Activated CD4-positive, CD25-positive, alpha-beta regulatory T cell treated with anti-CD3 and anti-CD28 coated beads, Interleukin-2, amount 50 U/mL, for 72 hours (primary cell): ENCODE data around the gene USP5.
A peak's percentile ranks its signal among the peaks of the same experiment; 100 is the strongest.

Experiments
- DNase-seq: peaks from one replicate; pipeline ENCODE4 v3.0.0; 2021

USP5 gene

GRCh38 chr12:6851921-6852650 is at the start of gene USP5:
USP5 (plus strand) TSS chr12:6852150; CDS start chr12:6852180, 30 bp downstream.
- DNase-seq = peak; percentile 96

GRCh38 chr12:6807170-6807569 is 44.8 kb upstream of the USP5 start:
- DNase-seq = no peak

DNA sequence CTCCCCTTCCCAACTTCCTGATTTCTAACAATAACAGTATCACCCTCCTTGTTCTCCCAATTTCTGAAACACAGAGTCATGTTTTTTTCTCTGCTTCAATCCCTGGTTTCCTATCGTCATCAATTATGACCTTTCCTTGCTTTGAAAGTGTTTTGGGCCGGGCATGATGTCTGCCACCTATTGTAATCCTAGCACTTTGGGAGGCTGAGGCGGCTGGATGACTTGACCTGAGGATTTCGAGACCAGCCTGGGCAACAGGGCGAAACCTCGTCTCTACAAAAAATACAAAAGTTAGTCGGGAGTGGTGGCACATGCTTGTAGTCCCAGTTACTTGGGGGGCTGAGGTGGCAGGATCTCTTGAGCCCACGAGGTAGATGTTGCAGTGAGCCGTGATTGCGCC is 42.9 kb upstream of the USP5 start:
- DNase-seq = no peak

GRCh38 chr12:6810758-6811157 is 41.2 kb upstream of the USP5 start:
- DNase-seq = no peak

DNA sequence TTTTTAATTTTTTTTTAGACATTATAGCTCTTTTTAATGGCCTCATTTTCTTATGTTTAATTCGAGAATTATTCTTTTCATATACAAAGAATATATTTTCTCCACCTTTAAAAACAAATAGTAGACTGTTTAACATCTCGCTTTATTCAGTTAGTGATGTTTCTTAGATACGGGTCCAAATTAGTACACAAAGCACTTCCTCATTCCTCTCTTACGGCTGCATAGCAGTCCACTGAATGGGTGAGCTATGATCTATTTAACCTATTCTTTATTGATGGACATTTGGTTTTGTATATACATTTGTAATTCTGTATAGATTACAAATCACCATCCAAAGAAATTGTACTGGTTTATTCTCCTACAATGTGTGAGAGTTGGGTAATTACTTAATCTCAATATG is 38.6 kb upstream of the USP5 start:
- no peak for DNase-seq

GRCh38 chr12:6816598-6816997 is 35.4 kb upstream of the USP5 start:
- DNase-seq = no peak

GRCh38 chr12:6817098-6817497 is 34.9 kb upstream of the USP5 start:
- DNase-seq = no peak

GRCh38 chr12:6817662-6818157 is 34.2 kb upstream of the USP5 start:
- no peak for DNase-seq

- no peak for DNase-seq
Observed at GRCh38 chr12:6818222-6818621, 33.7 kb upstream of the USP5 start.

- DNase-seq = no peak
Observed at GRCh38 chr12:6818645-6819044, 33.3 kb upstream of the USP5 start.

- no peak for DNase-seq
Observed at GRCh38 chr12:6819106-6820030, 32.6 kb upstream of the USP5 start.

DNA sequence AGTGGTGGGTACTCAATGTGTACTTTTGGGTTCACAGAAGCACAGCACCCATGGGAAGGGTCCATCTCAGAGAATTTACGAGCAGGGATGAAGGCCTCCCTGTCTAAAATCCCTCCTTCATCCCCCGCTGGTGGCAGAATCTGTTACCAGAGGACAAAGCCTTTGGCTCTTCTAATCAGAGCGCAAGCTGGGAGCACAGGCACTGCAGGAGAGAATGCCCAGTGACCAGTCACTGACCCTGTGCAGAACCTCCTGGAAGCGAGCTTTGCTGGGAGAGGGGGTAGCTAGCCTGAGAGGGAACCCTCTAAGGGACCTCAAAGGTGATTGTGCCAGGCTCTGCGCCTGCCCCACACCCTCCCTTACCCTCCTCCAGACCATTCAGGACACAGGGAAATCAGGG is 31.8 kb upstream of the USP5 start:
- DNase-seq = no peak

GRCh38 chr12:6821591-6822425 is 30.1 kb upstream of the USP5 start, which contains the start of gene GPR162:
GPR162 (plus strand) TSS chr12:6821821; CDS start chr12:6823899, 2,078 bp downstream.
- DNase-seq = no peak

DNA sequence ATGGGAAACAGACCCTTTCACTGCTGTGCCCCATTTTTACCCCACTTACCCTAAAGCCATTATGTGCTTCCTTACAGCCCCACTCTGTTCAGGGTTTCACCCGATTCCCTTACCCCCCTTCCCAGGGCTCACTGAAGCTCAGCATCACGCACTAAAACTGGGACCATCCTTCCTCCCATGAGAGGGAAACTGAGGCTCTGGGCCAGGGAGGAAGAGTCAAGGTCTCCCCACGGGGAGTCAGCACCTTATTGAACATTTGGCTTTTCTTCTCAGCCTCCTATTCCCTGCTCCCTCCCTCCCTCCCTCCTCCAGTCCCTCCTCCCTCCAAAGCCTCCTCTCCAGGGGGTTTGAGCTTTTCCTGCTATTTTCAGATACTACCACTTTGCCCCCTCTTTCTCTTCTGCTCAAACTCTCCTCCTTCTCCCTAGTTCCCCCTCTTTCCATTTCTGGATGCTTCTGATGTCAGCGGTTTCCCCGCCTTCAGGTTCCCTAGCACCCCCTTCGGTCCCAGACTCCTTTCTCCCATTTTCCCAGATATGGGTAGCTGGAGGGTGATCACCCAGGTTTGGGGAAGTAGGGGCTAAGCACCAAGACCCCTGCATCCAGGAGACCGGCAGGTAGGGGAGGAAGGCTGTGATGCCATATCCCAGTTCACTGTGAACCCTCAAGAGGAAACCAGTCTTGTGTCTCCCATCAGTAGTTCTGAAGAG is 29.4 kb upstream of the USP5 start:
- no peak for DNase-seq

- no peak for DNase-seq
Observed at GRCh38 chr12:6823182-6824084, 28.5 kb upstream of the USP5 start.

DNA sequence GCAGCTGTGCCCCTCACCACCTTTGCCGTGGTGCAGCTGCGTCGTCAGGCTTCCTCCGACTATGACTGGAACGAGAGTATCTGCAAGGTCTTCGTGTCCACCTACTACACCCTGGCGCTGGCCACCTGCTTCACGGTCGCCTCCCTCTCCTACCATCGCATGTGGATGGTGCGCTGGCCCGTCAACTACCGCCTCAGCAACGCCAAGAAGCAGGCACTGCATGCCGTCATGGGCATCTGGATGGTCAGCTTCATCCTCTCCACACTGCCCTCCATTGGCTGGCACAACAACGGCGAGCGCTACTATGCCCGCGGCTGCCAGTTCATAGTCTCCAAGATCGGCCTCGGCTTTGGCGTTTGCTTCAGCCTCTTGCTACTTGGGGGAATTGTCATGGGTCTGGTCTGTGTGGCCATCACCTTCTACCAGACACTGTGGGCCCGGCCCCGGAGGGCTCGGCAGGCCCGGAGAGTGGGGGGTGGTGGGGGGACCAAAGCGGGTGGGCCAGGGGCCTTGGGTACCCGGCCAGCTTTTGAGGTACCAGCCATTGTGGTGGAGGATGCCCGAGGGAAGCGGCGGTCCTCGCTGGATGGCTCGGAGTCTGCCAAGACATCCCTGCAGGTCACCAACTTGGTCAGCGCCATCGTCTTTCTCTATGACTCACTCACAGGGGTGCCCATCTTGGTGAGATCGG is 27.7 kb upstream of the USP5 start:
- DNase-seq = no peak

DNA sequence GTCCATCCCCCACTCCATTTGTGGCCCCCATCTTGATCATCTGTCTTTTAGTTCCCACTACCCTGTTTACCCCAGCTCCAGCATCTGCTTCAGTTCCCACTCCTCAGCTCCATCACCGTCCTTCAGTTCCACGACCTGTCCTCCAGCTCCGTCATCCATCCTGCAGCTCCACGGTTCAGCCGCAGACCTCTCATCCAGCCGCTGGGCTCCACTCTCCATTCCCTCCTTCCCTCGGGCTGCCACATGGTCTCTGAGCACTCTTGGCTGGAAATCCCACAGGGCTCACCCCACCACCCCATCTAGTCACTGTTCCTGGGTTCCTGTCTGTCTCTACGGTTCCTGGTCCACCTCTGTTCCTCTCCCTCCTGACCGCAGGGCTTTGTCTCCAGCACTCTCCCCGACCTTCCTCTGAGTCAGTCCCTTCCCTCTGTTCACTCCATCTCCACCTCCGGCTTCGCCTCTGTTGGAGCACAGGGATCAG is 27.0 kb upstream of the USP5 start:
- no peak for DNase-seq

DNA sequence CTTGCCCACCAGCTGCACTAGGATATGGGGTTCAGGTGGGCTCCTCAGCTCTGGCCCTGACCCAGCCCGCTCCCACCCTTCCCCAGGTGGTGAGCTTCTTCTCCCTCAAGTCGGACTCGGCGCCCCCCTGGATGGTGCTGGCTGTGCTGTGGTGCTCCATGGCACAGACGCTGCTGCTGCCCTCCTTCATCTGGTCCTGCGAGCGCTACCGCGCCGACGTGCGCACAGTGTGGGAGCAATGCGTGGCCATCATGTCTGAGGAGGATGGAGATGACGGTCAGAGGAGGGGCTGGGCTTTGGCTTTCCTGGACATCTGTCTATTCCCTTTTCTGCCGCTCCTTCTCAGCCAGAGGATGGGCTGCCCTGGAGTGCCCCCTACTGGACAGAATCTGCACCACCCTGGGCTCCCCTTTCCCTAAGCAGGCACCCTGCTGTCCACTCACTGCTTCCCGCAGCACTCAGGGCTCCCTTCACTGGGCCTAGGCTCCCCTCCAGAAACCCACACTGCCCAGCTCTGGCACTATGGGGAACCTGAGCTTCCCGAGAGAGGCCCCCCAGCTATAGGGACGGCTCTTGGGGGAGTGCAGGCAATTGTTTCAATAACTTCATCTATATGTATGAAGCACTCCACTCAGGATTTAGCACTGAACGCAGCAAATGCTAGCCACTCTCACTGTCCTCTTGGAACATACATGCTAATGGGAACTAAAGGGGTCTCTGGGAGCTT is 26.4 kb upstream of the USP5 start:
- DNase-seq = peak; percentile 89

DNA sequence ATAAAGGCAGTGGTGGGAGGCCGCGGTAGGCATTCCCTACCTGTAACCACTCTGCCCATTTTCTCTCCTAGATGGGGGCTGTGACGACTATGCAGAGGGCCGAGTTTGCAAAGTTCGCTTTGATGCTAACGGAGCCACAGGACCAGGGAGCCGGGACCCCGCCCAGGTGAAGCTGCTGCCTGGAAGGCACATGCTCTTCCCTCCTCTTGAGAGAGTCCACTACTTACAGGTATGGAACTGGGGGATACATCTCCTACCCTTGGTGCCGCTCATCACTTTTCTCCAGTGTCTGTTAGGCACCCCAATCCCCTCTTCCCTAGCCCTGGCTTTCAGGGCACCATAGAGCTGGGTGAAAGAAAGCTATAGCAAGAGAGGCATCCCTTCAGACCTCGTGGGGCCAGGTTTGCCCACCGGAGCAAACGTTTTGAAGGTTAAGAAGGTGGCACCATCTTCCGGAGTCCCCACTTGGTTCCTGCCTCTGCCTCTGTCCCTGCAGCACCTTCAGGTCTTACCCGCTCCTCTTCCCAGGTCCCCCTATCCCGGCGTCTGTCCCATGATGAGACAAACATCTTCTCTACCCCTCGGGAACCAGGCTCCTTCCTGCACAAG is 25.7 kb upstream of the USP5 start:
- DNase-seq = no peak
